DMS53 (cell line): ENCODE results near the gene CHRDL2.

Experiments
- DNase-seq: peaks from one replicate; lab custom pipeline; 2025; lab: John Stamatoyannopoulos, UW

The CHRDL2 gene

DNA sequence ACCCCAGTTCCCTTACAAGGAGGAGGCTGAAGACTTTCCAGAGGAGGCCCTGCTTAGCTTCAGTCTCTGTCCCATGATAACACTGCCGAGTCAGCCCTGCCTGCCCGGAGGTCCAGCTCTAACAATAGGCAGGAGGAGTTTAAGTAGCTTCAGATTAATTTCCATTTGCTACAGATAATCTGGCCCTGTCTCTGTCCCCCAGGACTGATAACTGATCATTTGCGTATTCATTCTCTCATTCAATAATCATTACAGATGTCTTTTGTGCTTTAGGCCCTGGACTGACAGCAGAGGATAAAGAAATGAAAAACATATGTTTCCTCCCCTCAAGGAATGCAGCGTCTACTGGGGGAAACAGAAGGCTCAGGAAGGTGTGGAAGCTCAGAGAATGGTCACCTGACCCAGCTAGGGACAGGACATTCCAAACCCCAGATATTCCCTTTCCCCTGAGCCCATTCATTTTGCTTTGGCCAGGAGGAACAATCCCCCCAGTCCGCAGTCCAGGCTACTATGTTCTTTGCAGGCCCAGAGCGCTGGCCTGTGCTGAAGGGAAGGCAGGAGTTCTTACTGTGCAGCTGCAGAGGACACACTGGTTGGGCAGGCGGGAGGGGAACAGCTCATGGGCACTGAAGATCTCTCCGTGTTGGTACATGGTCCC, 20.8 kb downstream of the CHRDL2 start:
- no peak for DNase-seq

DNA sequence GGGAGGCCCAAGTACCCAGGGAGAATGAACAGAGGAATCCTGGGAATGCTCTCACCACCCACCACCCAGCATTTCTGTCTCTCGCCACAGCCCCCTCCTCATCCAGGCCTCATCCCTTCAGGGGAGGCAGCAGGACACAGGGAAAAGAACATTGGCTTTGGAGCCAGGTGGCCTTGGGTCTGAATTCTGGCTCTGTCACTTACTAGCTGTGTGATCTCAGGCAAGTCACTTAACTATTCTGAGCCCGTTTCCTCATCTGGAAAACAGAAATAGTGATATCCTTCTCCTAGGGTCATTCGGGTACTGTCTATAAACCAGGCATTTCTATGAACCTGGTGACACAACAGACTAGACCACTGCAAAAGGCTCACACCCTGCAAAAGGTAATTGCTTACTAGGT, 22.1 kb downstream of the CHRDL2 start:
- DNase-seq: no peak

DNA sequence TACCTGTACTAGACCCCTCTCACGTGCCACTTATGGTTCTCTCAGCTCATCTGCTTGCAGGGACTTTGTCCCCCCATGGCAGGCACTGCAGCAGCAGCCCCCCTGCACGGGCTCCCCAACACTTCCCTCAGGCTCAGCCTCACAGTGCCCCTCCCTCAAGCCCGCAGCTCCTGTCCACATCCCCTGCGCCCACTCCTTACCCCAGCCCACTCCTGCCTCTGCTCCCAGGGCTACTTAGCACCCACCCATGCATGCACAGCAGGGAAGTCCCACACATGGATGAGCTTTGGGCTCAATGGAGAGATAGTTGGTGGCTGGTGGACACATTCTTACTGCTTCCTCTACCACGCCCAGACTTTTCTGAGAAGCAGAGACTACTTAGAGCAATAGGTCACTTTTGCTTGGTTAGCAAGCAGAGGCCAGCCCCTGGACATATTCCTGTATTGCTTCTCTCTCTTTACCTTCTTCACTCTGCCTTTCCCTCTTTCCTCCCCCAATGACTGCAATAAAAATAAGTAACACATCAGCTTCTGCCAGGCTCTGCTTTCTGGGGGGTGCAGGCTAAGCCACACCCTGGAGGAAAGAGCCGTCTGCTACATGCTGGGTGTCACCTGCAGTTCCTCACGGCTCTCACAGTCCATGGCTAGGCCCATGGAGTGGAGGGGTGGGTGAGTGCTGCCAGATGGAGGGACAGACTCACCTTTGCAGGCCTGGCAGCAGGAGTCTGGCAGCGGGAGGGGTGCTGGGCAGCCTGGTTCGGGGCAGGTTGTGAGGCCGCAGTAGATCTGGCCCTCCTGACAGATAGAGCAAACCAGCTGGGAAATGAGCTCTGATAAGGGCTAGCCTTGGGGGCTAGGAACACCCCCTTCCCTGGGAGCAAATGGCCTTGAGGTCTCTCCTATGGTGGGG, 23.4 kb downstream of the CHRDL2 start:
- no peak for DNase-seq

DNA sequence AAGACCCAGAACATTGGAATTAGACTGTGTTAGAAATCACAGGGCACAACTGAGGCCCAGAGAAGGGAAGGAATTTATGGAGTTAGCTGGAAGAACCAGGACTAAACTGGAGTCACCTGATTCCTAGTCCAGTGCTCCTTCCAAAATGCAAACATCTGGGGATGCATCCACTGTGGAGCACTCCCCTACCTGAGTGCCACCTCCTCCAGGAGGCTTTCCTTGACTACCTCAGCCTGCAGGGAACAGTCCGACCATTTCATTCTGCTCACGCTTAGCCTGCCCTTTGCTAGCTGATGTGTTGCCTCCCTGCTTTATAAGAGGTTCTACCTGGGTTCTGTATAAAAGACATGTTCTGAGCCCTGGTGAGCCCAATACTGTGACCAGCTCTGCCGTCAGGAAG, 24.0 kb downstream of the CHRDL2 start:
- DNase-seq: no peak

GRCh38 chr11:74703211-74703610, 28.0 kb downstream of the CHRDL2 start:
- no peak for DNase-seq

GRCh38 chr11:74702383-74703007, 28.7 kb downstream of the CHRDL2 start:
- peak; percentile 92 for DNase-seq

- DNase-seq: peak; percentile 52
Measured at GRCh38 chr11:74701351-74701750, 29.9 kb downstream of the CHRDL2 start.

GRCh38 chr11:74699615-74700396, 31.4 kb downstream of the CHRDL2 start:
- no peak for DNase-seq

- no peak for DNase-seq
Measured at GRCh38 chr11:74697722-74698121, 33.5 kb downstream of the CHRDL2 start.

DNA sequence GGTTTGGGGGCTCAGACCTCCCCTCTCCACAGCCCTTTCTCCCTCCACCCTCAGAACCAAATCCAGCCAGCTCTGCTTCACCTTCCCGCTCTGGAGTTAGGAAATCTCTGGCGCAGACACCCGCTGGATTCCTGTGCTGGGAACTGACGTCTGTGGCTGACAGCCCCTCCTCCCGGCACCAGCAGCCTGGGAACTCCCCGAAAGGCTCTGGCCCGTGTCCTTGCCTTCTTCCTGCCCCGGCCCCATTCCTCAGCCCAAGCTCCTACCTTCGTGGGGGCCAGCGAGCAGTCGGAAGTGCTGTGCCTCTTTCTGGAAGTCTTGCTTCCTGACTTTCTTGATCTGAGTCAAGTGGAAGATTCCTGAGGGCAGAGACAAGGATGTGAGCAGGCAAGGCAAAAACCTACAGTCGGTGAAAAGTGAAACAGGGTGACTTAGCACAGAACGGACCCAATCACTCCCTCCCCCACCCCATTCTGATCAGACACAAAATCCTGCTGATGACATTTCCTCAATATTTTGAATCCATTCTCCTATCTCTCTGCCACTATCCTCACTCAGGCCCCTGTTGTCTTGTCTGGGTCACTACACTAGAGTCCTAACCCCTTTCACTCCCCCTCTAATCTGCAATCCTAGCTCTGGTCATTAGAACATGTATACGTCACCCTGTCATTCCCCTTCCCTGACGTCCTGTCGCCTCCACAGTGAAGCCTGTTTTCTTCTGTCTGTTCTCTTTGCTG, 34.1 kb downstream of the CHRDL2 start:
- no peak for DNase-seq

DNA sequence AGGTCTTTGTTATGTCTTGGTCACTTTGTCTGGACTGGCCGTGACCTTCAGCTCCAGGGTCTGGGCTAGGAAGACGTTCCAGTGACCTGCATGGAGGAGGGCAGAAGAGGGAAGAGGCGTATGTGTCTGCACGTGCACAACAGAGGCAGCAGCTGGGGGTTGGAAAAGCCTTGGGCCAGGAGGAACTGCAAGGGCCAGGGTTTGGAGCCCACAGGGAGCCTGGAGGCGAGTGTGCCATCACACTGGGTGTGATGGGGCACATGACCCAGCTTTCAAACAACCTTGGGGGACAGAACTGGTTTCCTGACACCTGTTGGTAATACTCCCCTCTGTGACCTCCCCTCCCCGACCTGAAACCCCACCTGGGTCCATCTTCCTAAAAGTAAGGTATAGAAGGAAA, 34.7 kb downstream of the CHRDL2 start:
- DNase-seq: no peak

- DNase-seq: no peak
Measured at GRCh38 chr11:74695705-74696280, 35.4 kb downstream of the CHRDL2 start.

DNA sequence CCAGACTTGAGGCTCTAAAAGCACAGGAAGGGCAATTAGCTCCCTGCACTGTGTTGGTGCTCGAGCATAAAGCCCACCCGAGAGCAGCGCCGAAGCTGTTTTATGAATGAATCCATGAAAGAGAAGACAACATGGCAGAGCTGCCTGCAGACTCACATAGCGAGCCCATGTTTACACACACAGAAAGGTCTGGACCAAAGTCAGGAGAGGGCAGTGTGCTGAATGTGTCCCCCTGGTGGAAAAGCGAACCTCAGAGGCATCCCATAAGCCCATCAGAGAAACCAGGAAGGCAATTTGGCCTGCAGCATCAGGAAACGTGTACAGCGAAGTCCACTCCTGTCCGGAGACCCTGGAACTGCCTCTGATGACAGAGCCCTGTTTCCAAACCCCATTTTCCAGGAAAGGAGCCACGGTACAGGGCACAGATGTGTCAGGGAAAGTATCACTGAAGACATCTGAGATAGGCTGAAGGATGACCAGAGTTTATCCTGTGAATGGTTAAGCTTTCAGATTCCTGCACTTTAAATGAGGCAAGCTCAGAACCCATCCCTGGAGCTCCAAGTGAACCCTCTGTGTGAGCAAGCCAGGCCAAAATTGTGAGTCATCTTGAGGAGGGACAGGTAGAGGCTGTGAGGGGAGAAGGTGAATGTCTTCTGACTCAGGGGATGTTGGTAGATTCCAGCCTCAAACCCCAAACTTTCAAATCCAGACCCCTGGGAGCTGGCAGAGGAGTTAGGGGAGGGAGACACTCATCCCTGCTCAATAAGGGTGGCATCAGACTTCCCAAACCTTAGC, 36.9 kb downstream of the CHRDL2 start:
- no peak for DNase-seq

GRCh38 chr11:74693531-74693930, 37.7 kb downstream of the CHRDL2 start:
- DNase-seq: no peak

GRCh38 chr11:74691755-74692154, 39.5 kb downstream of the CHRDL2 start:
- DNase-seq: no peak

DNA sequence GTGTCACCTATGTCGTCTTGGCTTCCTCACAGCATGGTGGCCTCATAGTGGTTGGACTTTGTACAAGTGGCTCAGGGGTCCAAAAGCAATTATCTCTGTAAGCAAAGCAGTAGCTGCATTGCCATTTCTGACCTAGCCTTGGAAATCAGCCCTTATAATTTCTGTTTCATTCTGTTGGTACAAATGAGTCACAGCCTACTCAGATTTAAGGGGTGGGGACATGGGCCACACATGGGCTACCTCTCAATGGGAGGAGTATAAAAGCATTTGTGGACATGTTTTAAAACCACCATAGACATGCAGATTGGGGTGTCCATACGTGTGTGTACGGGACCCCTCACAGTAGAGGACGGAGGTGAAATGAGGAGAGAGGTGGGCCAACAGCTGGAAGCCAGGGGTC, 41.6 kb downstream of the CHRDL2 start:
- no peak for DNase-seq

- no peak for DNase-seq
Measured at GRCh38 chr11:74687237-74688023, 43.8 kb downstream of the CHRDL2 start.

GRCh38 chr11:74686792-74687191, 44.4 kb downstream of the CHRDL2 start:
- DNase-seq: no peak

GRCh38 chr11:74685905-74686304, 45.3 kb downstream of the CHRDL2 start:
- no peak for DNase-seq
